ENCODE measurements around the gene JPT2.

Gene JPT2

DNA sequence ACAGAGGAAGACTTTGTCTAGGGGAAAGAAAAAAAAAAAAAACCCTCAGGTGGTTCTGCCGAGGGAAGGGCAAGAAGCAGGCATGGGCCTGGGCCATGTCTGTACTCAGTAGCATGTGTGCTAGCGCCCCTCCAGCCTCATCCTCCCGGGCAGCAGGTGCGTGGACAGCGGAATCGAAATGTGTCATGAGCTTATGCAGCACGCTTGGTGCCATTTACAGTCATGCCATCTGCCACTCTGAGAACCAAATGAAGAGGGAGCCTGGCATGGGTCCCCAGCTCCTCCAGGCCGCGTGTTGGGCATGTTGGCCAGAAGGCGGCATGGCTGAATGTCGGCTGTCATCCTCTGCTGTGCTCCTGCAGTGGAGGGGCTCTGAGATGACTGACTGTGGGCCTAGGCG lies 34.6 kb upstream of the JPT2 start:
- Histone ChIP-seq H3K36me3 (ENCODE audit: insufficient read depth) (no peaks in the 10 kb centered on the region; the same call in 1 of the 2 replicates), H3K27me3 (ENCODE audit: insufficient read depth, low read depth) (no peaks in the 10 kb centered on the region), H3K4me1 (ENCODE audit: low read depth, poor library complexity, severe bottlenecking) (no peaks in the 10 kb centered on the region), H3K4me3 (IDR thresholded peaks at IDR 0.05; ENCODE audit: insufficient read depth, low read depth, low read length) (no peak overlapping the region), H3K4me2 (no peak overlapping the region), H4K20me1 (ENCODE audit: insufficient read depth) (no peaks in the 10 kb centered on the region), H3K9ac (no peak overlapping the region), H2AFZ (ENCODE audit: low read depth) (no peak overlapping the region), H3K79me2 (ENCODE audit: insufficient read depth, low read depth) (no peaks in the 10 kb centered on the region), H3K27ac (no peak overlapping the region)
- no peak for TF ChIP-seq CTCF (conservative IDR thresholded peaks at IDR 0.05; ENCODE audit: low read depth, low read length)

GRCh38 chr16:1645914-1646525 lies 32.1 kb upstream of the JPT2 start:
- TF ChIP-seq CTCF (conservative IDR thresholded peaks at IDR 0.05; ENCODE audit: low read depth, low read length) = no peak
- Histone ChIP-seq H3K36me3 (ENCODE audit: insufficient read depth) (no peaks in the 10 kb centered on the region; the same call in 1 of the 2 replicates), H3K9ac (no peak overlapping the region), H3K4me2 (no peak overlapping the region), H3K27ac (no peak overlapping the region), H4K20me1 (ENCODE audit: insufficient read depth) (no peaks in the 10 kb centered on the region), H3K27me3 (ENCODE audit: insufficient read depth, low read depth) (no peaks in the 10 kb centered on the region), H3K4me3 (IDR thresholded peaks at IDR 0.05; ENCODE audit: insufficient read depth, low read depth, low read length) (no peak overlapping the region), H3K4me1 (ENCODE audit: low read depth, poor library complexity, severe bottlenecking) (no peaks in the 10 kb centered on the region), H3K79me2 (ENCODE audit: insufficient read depth, low read depth) (no peaks in the 10 kb centered on the region), H2AFZ (ENCODE audit: low read depth) (no peak overlapping the region)

- Histone ChIP-seq H4K20me1 (ENCODE audit: insufficient read depth) (no peaks in the 10 kb centered on the region), H3K27ac (no peak overlapping the region), H3K36me3 (ENCODE audit: insufficient read depth) (no peaks in the 10 kb centered on the region), H3K27me3 (ENCODE audit: insufficient read depth, low read depth) (no peaks in the 10 kb centered on the region), H3K4me1 (ENCODE audit: low read depth, poor library complexity, severe bottlenecking) (no peaks in the 10 kb centered on the region), H2AFZ (ENCODE audit: low read depth) (no peak overlapping the region), H3K4me3 (IDR thresholded peaks at IDR 0.05; ENCODE audit: insufficient read depth, low read depth, low read length) (no peak overlapping the region), H3K4me2 (no peak overlapping the region), H3K9ac (no peak overlapping the region), H3K79me2 (ENCODE audit: insufficient read depth, low read depth) (no peaks in the 10 kb centered on the region)
- TF ChIP-seq CTCF (conservative IDR thresholded peaks at IDR 0.05; ENCODE audit: low read depth, low read length) = no peak
Measured at GRCh38 chr16:1647856-1648255, 30.2 kb upstream of the JPT2 start.

DNA sequence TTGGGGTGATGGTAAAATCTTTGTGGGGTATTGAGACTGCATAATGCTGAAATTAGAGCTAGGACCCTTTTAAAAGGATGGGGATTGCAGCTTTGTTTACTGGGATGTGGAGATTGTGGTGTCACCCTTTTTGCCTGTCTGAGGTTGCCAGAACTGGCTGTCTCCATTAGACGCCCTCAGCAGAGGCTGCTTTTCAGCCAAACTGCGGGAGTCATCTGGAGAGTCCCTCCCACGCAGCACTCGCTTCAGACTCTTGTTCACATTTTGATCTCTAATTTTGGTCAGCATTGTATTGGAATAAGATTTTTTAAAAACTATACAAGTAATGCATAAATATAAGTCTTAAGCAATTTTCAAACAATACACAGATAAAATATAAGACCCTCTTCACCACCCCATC lies 27.9 kb upstream of the JPT2 start:
- Histone ChIP-seq H3K4me1 (ENCODE audit: low read depth, poor library complexity, severe bottlenecking) (no peaks in the 10 kb centered on the region), H3K9ac (no peak overlapping the region), H3K79me2 (ENCODE audit: insufficient read depth, low read depth) (no peaks in the 10 kb centered on the region), H3K27me3 (ENCODE audit: insufficient read depth, low read depth) (no peaks in the 10 kb centered on the region), H3K4me2 (no peak overlapping the region), H3K4me3 (IDR thresholded peaks at IDR 0.05; ENCODE audit: insufficient read depth, low read depth, low read length) (no peak overlapping the region), H3K27ac (no peak overlapping the region), H2AFZ (ENCODE audit: low read depth) (no peak overlapping the region), H4K20me1 (ENCODE audit: insufficient read depth) (no peaks in the 10 kb centered on the region), H3K36me3 (ENCODE audit: insufficient read depth) (no peaks in the 10 kb centered on the region; the same call in 1 of the 2 replicates)
- TF ChIP-seq CTCF (conservative IDR thresholded peaks at IDR 0.05; ENCODE audit: low read depth, low read length) = no peak
